Measurements from ENCODE around the gene FUT1. TPM values are rescaled to one million over a fixed set of nuclear protein-coding genes. Genes with fewer than 3 reads are reported as not detected.
"Not testable (repeated sequence)": the region's sequence is repeated elsewhere in the genome, so short reads cannot be mapped to it uniquely, and the experiment has no call there.

Gene FUT1
- total RNA-seq, 1 donor from 2014 or later: 1.6 TPM

DNA sequence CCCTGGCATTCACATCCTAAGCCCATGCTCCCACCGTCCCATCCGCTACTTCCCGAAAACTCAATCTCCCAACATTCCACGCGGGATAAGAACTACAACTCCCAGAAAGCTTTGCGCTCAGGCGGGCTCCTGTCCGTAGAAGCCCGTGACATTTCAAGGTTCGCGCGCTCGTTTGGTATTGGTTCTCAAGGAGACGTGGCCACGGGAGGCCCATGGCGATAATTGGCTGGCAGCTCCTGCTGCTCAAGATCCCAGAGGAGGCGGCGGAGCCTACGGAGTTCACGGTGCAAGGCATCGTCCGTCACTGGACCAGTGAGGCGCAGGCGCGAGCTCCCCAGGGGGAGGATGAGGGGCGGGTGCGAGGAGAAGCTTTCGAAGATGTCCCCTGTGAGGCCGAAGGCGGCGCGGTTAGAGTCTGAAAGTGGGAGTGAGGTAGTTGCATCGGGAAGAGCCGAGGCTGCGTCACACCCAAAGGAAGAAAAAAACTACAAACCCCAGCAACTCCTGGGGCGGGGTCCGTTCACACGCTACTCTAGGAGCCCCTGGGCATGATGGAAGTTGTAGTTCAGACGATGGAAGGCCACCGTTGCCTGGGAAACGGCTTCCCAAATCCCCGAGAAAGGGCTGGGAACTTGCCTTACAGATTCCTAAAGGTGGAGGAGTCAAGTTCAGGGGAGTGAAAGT is 31.7 kb downstream of the FUT1 start:
- peak; percentile 99 for DNase-seq
- ATAC-seq: peak; percentile 85
- intact Hi-C loops (cut with micrococcal nuclease): no loop called here

DNA sequence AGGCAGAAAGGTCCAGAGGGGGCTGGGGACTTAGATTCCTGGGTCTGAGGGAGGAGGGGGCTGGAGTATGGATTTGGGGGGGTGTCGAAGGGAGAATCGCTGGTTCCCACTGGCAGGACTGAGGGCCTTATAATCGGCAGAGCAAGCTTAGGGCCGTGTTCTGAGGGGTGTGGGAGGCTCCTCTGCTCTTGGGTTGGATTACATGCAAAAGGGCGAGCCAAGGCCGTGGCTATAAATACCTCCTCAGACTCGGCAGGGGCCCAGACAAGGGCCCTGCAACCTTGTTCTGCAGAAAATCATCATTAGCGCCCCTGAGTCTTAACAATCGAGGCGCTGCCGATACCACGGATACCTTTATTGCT is 32.2 kb downstream of the FUT1 start:
- peak; percentile 29 for ATAC-seq
- intact Hi-C loops (cut with micrococcal nuclease): no loop called here
- DNase-seq: no peak

DNA sequence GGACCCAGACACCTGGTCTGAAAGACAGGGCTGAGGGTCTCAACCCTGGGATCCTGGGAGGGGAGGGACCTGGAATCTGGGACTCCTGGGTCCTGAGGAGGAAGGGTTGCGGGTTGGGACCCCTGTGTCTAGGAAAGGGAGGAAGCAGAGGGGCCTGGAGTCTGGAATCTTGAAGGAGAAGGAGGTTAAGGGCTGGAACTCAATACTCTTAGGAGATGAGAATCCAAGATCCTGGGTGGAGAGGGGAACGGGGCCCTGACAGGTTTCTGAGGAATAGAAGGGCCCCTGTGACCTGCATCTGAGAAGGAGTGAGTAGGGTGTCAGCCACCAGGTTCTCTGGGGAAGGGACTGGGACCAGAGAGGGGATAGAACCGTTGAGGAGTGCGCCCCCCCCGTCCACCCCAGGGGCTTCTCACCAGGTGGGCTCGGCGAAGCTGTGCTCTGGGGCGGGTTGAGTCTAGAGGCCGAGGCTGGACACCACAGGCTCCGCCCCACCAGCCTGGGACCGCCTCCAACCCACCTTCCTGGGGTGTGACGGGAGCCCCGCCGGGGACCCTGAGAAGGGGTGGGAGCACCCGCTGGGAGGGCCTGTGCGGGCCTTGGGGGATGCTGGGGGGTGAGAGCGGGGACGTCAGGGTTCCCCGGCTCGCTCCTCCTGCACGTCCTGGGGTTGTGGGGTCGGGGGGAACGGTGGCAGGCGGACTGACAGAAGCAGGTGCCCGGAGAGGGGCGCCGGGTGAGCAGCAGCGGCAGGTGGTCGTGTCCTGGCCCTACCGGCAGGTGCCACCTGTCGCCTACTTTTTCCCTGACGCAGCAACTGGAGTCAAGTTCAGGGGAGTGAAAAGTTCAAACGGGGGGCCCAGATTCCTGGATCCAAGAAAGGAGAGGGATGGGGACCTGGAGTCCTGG is 32.9 kb downstream of the FUT1 start, which contains the start of gene MAMSTR:
MAMSTR (minus strand) TSS at position 463 of the 909 bp plus-strand sequence. CDS start 694 bp downstream, outside the sequence.
- peak; percentile 63 for DNase-seq
- intact Hi-C loops (cut with micrococcal nuclease): no loop called here
- ATAC-seq: no peak

DNA sequence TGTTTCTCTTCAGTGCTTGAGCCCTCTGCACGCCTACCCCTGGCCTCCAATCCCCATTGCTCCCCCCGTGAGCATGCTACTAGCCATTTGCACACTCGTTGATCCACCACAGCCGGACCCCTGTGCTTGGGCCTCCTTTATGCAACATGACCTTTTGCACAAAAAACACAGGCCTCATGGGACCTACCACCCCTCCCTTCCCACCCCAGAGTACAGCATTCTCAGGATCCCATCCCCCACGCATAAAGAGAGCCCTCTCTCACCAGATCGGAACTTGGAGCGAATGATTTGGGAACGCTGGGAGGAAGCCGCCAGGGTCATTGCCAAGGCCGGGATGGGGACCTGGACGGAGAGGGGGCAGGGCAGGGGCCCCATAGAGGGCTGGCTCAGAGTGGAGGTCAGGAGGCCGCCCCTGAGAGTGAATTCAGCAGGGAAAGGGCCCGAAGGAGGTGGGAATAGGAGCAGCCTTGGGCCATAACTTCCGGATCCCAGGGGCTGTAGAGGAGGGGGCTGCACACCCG is 33.7 kb downstream of the FUT1 start:
- no peak for DNase-seq
- intact Hi-C loops (cut with micrococcal nuclease): no loop called here
- ATAC-seq: no peak

DNA sequence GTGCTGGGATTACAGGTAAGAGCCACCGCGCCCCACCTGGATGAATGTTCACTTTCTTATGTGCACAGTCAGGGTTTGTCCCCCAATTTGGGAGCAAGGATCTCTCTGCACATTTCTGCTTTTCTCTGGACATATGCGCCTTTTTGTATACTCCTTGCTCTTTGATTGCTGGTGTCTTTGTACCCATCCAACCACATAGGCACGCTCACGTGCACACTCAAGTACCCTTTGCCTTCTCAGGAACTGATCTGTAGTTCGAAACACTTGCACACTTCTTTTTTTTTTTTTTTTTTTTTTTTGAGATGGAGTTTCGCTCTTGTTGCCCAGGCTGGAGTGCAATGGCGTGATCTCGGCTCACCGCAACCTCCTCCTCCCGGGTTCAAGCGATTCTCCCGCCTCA is 34.3 kb downstream of the FUT1 start:
- ATAC-seq; intact Hi-C loops (cut with micrococcal nuclease); DNase-seq: not testable (repeated sequence)

DNA sequence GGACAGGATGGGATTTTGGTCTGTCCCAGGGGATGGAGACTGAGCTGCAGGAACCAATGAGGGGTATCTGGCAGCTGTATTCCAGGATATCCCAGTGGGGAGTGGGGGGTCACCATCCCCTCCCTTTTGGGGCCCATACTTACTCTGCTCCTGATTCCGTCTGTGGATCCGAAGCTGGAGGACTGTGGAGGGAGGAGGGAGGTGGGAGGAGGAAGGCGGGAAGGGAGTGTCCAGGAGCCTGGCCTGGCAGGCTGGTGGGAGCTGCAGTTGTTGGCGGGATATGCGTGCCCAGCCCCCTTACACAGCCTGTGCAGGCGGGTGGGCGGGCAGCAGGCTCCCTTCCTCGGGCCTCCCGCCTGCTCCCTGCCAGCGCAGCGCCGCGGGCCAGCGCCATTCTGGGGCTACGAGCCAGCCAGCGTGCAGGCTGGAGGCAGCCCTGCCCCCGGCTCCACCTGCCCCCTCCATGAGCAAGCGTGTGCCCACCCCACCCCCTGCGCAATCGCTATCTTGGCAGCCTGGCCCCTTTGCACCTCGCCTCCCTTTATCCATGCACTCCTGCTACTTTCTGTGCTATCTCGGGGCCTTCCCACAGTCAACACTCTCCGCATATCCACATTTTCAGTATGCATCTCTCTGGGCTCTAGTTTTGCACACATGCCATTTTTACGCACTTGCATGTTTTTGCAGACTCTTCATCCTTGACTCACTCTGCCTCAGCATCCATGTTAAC is 35.7 kb downstream of the FUT1 start:
- DNase-seq (peak; percentile 78), ATAC-seq (peak; percentile 2)
- intact Hi-C loops (cut with micrococcal nuclease): no loop called here

DNA sequence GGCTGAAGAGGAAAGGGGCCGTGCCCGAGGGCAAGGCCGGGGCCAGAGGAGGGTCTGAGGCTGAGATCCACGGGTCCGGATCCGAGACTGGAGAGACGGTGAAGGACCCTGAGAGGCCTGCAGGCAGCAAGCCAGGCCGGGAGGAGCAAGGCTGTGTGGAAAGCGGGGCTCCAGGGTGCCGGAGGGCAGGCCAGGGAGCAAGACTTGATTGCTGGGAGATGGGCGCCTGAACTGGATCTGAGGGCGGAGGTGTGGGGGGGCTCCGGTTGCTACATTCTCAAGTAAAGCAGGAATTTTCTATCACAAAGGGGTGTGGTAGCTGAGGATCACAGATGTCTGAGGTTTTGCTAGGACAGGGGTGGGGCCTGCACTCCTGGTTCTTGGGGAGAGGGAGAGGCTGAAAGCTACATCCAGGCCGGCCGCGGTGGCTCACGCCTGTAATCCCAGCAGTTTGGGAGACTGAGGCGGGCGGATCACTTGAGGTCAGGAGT is 36.7 kb downstream of the FUT1 start:
- ATAC-seq: no peak
- DNase-seq: peak; percentile 54
- intact Hi-C loops (cut with micrococcal nuclease): no loop called here

DNA sequence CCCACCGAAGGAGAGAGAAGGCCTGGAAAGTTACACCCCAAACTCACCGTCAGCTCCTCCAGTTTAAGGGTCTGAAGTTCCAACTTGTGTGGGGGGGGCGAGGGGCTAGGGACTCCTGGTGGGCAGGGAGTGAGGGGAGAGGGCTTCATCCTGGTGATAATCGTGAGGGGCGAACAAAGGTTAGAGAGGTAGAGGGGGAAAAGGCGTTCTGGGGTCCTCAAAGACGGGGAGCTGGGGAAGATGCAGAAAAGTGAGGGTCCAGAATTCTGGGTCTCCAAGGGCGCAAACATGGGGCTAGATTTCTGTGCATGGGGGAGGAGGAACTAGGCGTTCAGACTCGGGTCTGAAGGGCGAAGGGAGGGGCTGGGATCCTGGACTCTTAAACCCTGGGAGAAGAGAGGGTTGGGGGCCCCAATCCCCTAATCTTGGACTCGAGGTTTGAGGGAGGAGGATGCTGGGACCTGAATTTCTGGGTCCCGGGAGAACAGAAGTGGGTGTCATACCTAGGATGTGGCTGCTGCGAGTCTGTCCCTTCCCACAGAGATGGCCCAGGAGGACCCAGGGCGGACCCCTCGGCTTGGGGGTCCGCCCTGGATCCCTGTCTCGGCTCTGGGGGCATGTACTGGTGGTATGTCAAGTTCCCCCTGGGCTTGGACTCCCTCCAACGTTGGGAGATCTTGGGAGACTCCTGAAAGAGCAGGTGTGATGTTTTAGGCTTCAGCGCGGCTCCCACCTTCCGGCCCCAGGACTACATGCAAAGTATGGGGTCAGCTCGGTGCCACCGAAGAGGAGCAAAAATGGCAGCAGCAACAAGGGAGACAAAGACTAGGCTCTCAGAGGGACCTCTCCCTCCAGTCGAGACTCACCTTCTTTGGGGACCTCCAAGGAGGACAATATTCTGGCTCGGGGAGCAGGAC is 37.4 kb downstream of the FUT1 start:
- intact Hi-C loops (cut with micrococcal nuclease): no loop called here
- no peak for DNase-seq
- no peak for ATAC-seq

DNA sequence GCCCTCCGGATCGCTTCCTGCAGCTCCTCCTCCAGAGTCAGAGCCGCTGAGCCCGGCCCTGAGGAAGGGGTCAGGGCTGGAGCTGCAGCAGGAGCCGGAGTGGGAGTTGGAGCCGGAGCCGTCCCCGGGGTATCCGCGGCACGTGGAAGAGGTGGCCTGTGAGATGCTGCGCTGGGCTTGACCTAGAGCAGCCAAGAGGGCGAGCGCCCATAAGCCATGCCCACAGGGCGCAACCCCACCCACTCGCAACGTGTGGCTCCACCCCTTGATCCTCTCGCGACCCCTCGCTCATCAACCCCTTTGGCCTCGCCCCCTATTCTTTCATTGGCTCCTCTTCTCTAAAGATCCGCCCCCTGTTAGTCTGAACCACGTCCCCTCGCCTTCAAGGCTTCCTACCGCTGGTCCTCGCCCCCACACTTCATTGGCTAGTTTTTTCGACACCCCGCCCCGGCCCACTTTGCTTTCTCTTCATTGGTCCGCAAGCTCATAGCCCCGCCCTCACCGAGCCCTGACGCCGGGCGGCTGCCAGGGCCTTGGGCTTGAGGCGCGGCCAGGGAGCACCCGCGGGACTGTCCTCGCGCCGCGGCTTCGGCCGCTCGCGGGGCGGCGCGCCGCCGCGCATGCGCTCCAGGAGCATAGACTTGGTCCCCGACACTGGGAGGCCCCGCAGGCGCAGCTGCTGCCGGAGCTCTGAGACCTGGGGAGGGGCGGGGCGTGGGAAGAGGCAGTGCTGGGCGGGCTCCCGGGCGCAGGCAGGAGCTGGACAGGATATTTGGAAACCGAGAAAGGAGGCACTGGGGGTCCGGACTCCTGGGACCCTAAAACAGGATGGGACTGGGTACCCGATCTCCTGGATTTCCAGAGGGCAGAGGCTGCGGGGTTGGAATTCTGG is 38.3 kb downstream of the FUT1 start:
- intact Hi-C loops (cut with micrococcal nuclease): no loop called here
- ATAC-seq (peak; percentile 89), DNase-seq (peak; percentile 100)

DNA sequence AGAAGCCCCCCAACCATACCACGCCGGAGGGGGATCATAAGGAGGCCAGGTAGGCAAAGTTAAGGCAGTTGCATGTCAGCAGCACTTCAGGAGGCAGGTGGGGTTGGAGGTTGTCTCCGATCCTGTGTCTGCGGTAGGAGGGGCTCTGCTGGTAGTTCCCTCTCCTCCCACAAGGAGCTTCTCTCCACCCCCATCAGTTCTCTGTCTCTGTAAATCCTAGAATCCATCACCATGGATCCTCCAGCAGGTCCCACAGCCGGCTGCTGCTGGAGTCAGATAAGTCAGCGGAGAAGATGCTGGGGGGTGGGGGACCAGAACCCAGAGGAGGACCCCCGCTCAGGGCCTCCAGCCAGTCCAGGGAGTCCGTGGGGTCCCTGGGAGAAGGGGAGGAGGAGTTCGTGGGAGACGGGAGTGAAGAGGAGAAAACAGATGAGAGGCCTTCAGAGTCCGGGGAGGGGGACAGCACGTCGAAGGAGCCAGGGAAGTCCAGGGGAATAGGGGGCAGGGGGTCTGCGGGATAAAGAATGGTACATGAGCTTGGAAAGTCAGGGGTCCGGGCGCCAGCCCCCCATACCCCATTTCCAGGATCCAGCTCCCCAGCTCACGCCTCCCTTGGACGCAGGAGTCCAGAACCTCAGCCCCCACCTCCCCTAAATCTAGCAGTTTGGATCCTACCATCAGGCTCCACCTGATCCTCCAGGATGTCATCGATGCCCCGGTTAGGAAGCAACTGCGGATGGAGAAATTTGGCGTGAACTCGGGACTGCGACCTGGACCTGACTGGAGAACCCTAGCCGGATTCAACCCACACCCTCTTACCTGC is 39.2 kb downstream of the FUT1 start:
- peak; percentile 35 for DNase-seq
- ATAC-seq: no peak
- intact Hi-C loops (cut with micrococcal nuclease): no loop called here

DNA sequence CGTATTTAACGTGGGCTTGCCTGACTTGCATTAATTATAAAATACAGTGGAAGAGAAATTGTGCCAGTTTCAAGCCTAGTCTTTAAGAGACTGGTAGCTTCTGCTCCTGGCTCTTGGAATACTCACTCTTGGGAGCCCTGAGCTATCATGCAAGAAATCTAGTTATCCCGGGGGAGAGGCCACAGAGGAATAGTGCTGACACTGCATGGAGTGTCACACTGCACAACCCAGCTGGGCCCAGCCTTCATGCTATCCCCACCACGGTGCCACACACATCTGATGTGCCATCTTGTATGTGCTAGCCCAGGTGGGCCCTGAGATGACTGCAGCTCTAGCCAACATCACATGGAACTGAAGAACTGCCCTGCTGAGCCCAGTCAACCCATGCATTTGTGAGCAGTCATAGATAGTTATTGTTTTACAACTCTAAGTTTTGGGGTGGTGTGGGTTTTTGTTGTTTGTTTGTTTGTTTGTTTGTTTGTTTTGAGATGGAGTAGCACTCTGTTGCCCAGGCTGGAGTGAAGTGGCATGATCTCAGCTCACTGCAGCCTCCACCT is 41.3 kb downstream of the FUT1 start:
- ATAC-seq: no peak
- intact Hi-C loops (cut with micrococcal nuclease): no loop called here
- DNase-seq: no peak

DNA sequence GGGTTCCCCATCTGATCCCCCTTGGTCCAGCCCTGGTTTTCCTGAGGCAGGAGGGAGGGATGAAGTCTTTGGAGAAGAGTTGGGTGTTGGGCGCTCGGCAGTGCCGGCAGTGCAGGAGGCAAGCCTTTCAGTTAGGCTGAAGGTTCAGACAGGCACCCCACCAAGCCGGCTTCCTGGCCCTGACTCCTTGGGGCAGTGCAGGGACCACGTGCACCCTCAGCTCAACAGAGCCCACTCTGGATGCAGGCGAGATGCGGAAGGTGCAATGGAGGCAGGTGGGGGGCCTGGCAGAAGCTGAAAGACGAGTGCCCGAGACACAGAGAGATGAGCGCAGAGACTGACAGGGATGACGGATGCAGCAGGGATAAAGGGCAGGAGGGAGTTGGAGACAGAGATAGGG is 44.0 kb downstream of the FUT1 start:
- no peak for DNase-seq
- no peak for ATAC-seq
- intact Hi-C loops (cut with micrococcal nuclease): no loop called here

DNA sequence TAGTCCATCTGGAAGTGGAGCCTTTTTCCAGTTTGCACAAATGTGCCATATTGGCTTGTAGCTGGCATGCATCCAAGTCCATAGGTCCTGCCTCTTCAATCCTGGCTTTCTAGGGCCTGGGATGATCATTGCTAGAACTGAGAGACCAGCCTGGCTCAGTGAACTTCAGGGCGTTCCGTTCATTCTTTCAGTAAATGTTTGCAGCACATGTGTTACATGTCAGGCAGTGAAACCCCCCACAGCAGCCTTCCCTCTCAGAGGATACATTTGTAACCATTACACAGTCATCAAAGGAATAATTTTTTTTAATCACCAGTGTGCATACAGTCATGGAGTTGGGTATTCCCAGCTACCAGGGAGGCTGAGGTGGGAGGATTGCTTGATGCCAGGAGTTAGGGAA is 47.0 kb downstream of the FUT1 start:
- intact Hi-C loops (cut with micrococcal nuclease): no loop called here
- no peak for ATAC-seq
- no peak for DNase-seq

DNA sequence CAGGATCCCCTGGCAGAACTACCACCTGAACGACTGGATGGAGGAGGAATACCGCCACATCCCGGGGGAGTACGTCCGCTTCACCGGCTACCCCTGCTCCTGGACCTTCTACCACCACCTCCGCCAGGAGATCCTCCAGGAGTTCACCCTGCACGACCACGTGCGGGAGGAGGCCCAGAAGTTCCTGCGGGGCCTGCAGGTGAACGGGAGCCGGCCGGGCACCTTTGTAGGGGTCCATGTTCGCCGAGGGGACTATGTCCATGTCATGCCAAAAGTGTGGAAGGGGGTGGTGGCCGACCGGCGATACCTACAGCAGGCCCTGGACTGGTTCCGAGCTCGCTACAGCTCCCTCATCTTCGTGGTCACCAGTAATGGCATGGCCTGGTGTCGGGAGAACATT is 49.1 kb downstream of the FUT1 start:
- DNase-seq (no peak), ATAC-seq (no peak)
- intact Hi-C loops (cut with micrococcal nuclease): no loop called here

DNA sequence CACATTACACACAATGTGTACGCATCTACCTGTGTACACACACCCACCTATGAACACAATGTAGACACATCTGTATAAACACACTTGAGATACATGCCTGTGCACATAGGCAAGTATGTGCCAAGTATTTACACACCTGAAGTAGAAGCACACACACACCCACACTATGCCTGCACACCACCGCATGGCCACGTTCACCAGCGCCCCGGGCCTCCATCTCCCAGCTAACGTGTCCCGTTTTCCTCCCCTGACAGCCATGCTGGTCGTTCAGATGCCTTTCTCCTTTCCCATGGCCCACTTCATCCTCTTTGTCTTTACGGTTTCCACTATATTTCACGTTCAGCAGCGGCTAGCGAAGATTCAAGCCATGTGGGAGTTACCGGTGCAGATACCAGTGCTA is 49.7 kb downstream of the FUT1 start:
- intact Hi-C loops (cut with micrococcal nuclease): no loop called here
- DNase-seq: no peak

DNA sequence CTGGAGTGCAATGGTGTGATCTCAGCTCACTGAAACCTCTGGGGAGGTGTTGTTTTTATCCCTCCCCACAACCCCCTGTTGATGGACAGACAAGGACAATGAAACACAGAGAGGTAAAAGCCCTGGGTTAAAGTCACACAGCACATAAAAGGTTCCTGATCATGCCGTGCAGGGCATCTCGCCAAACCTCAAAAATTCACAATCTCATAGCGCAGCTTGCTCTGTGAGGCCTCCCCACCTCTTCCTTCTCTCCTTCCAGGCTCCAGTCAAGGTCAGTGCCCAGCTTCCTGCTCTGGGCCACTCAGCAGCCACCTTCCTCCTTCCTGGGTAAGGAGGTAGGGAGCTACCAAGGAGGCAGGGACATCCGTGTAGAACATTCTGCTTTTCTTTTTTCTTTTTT is 54.4 kb downstream of the FUT1 start:
- no peak for DNase-seq
- intact Hi-C loops (cut with micrococcal nuclease): no loop called here

More for the DNA sequence above, 49.7 kb downstream of the FUT1 start:
- no peak for ATAC-seq

More for the DNA sequence above, 54.4 kb downstream of the FUT1 start:
- no peak for ATAC-seq
